Thyroid gland (tissue), 4 donors: Measurements from ENCODE around the gene KDELR3. TPM values are rescaled to one million over a fixed set of nuclear protein-coding genes. Genes with fewer than 3 reads are reported as not detected.

Source experiments
- DNase-seq, 2 donors: peaks; one replicate each; pipeline ENCODE4 v3.0.0-alpha.2; 2019
- H3K27ac ChIP-seq, 3 donors: fragments of 200-600 bp; sonication (generic); 1 replicate in 2 of 3; 2 replicates in 1 of 3; pipeline ENCODE4 v1.5.1; 2016 to 2019; ENCODE audit warnings: mild to moderate bottlenecking in 1 of 3, moderate library complexity in 1 of 3
- H3K27me3 ChIP-seq: fragments of 200-600 bp; sonication (generic); one replicate; pipeline ENCODE4 v1.5.1; 2019
- H3K36me3 ChIP-seq, 2 donors: fragments of 200-600 bp; sonication (generic); one replicate each; pipeline ENCODE4 v1.5.1; 2016 to 2019
- H3K4me1 ChIP-seq, 2 donors: fragments of 200-600 bp; sonication (generic); one replicate each; pipeline ENCODE4 v1.5.1; 2017 to 2019
- H3K4me3 ChIP-seq, 3 donors: fragments of 200-600 bp; sonication (generic); replicated peaks in 1 of 3; 1 replicate in 2 of 3; 2 replicates in 1 of 3; pipeline ENCODE4 v1.5.1; 2016; ENCODE audit warnings: mild to moderate bottlenecking in 1 of 3
- H3K9me3 ChIP-seq: fragments of 200-600 bp; sonication (generic); one replicate; pipeline ENCODE4 v1.5.1; 2017
- POLR2A ChIP-seq, 2 donors: fragments of 450-650 bp; IDR thresholded peaks; one replicate each; pipeline ENCODE4 v1.6.1; 2017; ENCODE audit warnings: antibody characterized with exemption in 2 of 2, mild to moderate bottlenecking in 2 of 2, moderate library complexity in 1 of 2
- WGBS, 2 donors: methylation state at CpG; one replicate each; pipeline ENCODE4 v1.1.5; 2017; 5-methylcytosine and 5-hydroxymethylcytosine counted together
- intact Hi-C: fragments of 100-400 bp; cut with DNase I; formaldehyde crosslinking; loops from one replicate; pipeline ENCODE4 v1.15.1; 2023
- total RNA-seq, 4 donors: library from RNA; depleted of rRNA; stranded (reverse); fragments of >200 nt; gene quantifications; one replicate each; pipeline ENCODE4 v1.2.3, GENCODE V29; 2016
- TF ChIP-seq, protein P1 (sequence below), 6 experiments: fragments of 200-600 bp in 3 of 6; fragments of 450-650 bp in 3 of 6; sonication (generic) in 3 of 6; IDR thresholded peaks; one replicate each; pipeline ENCODE4 v1.5.1; 2016 to 2019; ENCODE audit warnings: antibody characterized with exemption in 6 of 6, mild to moderate bottlenecking in 2 of 6, inconsistent platforms in 1 of 6, moderate library complexity in 1 of 6

The KDELR3 gene
- total RNA-seq, 4 donors from 2014 or later, result 7.5 to 14.4 (median 11.8) TPM

DNA sequence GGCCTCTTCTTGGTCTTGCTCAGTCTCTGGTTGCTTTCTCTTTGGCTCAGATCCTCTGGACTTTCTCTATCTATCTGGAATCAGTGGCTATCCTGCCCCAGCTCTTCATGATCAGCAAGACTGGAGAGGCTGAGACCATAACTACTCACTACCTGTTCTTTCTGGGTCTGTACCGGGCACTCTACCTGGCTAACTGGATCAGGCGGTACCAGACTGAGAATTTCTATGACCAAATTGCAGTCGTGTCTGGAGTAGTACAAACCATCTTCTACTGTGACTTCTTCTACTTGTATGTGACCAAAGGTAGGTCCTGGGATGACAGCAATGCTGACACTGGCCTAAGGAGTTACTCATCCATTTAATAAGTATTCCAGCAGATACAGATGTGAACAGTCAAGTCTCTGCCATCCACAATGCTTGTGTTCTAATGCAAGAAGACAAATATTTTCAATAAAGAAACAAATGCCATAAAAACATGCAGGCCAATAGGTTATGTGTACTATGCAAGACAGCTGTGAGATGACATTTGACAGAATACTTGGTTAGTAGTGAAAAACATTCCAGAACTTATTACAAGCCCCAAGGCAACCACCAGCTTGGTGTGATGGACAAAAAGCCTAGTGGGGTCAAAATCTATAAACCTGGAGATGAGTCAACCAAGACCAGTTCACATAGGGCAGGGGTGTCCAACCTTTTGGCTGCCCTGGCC, 13.4 kb downstream of the KDELR3 start:
- Histone ChIP-seq H3K9me3 (no peaks in the 10 kb centered on the region), H3K4me3 (no peak overlapping the region), H3K27ac (no peak overlapping the region), H3K36me3 (peaks cover 50 to 53% of the 10 kb centered on the region in 2 donors), H3K27me3 (no peaks in the 10 kb centered on the region), H3K4me1 (peaks cover 5 to 8% of the 10 kb centered on the region in 2 donors)
- no peak for DNase-seq
- intact Hi-C loops, result no loop called here
- 93 to 100% methylated on average over 3 of the region's 3 CpGs for WGBS, 2 donors
- no peak for TF ChIP-seq POLR2A (IDR thresholded peaks at IDR 0.05)
- TF ChIP-seq, protein P1, sequence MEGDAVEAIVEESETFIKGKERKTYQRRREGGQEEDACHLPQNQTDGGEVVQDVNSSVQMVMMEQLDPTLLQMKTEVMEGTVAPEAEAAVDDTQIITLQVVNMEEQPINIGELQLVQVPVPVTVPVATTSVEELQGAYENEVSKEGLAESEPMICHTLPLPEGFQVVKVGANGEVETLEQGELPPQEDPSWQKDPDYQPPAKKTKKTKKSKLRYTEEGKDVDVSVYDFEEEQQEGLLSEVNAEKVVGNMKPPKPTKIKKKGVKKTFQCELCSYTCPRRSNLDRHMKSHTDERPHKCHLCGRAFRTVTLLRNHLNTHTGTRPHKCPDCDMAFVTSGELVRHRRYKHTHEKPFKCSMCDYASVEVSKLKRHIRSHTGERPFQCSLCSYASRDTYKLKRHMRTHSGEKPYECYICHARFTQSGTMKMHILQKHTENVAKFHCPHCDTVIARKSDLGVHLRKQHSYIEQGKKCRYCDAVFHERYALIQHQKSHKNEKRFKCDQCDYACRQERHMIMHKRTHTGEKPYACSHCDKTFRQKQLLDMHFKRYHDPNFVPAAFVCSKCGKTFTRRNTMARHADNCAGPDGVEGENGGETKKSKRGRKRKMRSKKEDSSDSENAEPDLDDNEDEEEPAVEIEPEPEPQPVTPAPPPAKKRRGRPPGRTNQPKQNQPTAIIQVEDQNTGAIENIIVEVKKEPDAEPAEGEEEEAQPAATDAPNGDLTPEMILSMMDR (IDR thresholded peaks at IDR 0.05), result no peak

DNA sequence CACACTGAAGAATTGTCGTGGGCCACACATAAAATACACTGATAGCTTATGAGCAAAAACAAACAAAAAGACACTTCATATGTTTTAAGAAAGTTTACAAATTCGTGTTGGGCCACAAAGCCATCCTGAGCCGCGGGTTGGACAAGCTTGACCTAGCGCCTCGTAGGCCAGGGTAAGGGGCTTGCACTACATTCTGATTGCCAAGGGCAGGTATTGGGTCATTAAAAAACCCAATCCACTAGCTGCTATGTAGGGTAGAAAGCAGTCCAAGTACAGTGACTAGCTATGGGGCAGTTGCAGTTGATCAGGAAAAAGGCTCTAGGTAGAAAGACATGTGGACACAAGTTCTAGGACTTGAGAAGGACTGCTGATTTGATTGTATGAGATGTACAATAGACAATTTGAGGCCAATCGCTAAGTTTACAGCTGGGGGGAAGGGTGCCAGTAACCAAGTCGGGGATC, 14.0 kb downstream of the KDELR3 start:
- Histone ChIP-seq H3K27me3 (no peaks in the 10 kb centered on the region), H3K4me1 (peaks cover 5 to 8% of the 10 kb centered on the region in 2 donors), H3K9me3 (no peaks in the 10 kb centered on the region), H3K27ac (no peak overlapping the region), H3K4me3 (no peak overlapping the region), H3K36me3 (peaks cover 55 to 59% of the 10 kb centered on the region in 2 donors)
- intact Hi-C loops, result no loop called here
- WGBS, 2 donors, result 89 to 91% methylated on average over 8 of the region's 8 CpGs
- no peak for DNase-seq
- TF ChIP-seq, protein P1 (IDR thresholded peaks at IDR 0.05), result no peak
- no peak for TF ChIP-seq POLR2A (IDR thresholded peaks at IDR 0.05)

GRCh38 chr22:38482662-38483308, 14.9 kb downstream of the KDELR3 start:
- Histone ChIP-seq H3K27ac (no peak overlapping the region), H3K9me3 (no peaks in the 10 kb centered on the region), H3K4me3 (no peak overlapping the region), H3K27me3 (no peaks in the 10 kb centered on the region), H3K4me1 (peaks cover 5 to 8% of the 10 kb centered on the region in 2 donors), H3K36me3 (peaks cover 64 to 68% of the 10 kb centered on the region in 2 donors)
- intact Hi-C loops, result no loop called here
- 93 to 95% methylated on average over 6 of the region's 6 CpGs for WGBS, 2 donors
- TF ChIP-seq, protein P1 (IDR thresholded peaks at IDR 0.05), result no peak
- no peak for TF ChIP-seq POLR2A (IDR thresholded peaks at IDR 0.05)
- DNase-seq, result no peak

DNA sequence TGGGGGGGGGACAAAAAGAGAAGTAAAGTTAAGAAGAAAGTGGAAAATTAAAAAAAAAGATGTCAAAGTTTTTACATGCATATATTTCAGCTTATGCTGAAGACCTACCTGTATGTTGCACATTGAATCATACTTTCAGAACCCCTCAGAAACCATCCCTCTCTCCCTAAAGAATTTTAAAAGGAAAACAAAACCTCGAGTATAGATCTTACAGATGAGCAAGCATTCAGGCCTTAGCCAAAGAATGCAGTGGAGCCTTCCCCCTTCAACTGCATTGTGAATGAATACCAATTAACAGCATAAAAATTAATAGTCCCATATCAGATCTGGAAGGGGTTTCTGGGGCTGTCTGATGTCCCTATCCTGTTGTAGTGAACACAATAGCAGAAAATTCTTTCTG, 16.3 kb downstream of the KDELR3 start:
- Histone ChIP-seq H3K4me3 (no peak overlapping the region), H3K9me3 (no peaks in the 10 kb centered on the region), H3K27ac (no peak overlapping the region), H3K27me3 (no peaks in the 10 kb centered on the region), H3K36me3 (peaks cover 79 to 81% of the 10 kb centered on the region in 2 donors), H3K4me1 (peaks cover 4 to 7% of the 10 kb centered on the region in 2 donors)
- WGBS, 2 donors, result 46 to 60% methylated on average over 1 of the region's 1 CpG
- DNase-seq, result no peak
- TF ChIP-seq POLR2A (IDR thresholded peaks at IDR 0.05), result no peak
- TF ChIP-seq, protein P1 (IDR thresholded peaks at IDR 0.05), result no peak
- intact Hi-C loops, result no loop called here

DNA sequence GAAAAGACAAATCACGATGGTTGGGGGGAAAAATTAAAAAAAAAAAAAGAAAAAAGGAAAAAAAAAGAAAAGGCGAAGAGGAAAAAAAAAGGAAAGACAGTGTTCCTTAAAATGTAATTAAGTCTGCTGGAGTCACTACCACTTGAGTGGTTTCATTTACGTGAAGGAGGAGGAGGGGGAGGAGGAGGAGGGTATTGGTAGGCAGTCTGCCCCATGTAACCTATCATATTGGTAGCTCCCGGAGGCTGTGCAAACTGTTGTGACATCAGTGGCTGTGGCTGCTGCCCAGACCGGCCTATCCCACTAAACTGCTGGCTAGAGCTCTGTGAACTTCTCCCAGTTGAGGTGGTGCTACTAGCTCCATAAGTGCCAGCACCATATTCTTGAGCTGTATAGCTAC, 17.9 kb downstream of the KDELR3 start:
- H3K9me3 ChIP-seq, result no peaks in the 10 kb centered on the region
- TF ChIP-seq, protein P1 (IDR thresholded peaks at IDR 0.05), result no peak
- TF ChIP-seq POLR2A (IDR thresholded peaks at IDR 0.05), result no peak
- intact Hi-C loops, result no loop called here
- peaks cover 94 to 96% of the 10 kb centered on the region in 2 donors for H3K36me3 ChIP-seq
- WGBS, 2 donors, result 82 to 86% methylated on average over 5 of the region's 5 CpGs
- H3K27me3 ChIP-seq, result no peaks in the 10 kb centered on the region
- no peak overlapping the region for H3K27ac ChIP-seq
- DNase-seq, result no peak
- H3K4me3 ChIP-seq, result no peak overlapping the region
- no peaks in the 10 kb centered on the region for H3K4me1 ChIP-seq
